ENCODE results near the gene ARHGAP11A.

The ARHGAP11A gene

DNA sequence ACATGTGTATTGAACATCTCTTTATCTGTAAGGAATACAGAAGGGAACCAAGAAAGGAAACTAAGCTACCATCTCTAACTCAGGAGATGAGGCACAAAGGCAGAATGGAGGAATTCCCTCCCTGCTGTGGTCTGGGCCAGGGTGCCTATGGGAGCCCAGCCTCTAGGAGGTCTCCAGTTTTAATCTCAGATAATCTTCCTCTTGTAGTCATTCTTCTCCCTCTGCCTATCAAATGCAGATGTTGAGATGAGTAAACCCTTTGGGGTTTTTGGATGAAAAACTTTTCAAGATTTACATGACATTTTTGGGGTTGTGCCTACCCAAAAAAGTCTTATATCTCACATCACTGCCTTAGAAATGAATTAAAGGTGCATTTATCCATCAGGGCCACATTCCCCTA lies 49.5 kb downstream of the ARHGAP11A start:
- DNase-seq (ENCODE audit: low spot score) = no peak
- TF ChIP-seq, protein P1, sequence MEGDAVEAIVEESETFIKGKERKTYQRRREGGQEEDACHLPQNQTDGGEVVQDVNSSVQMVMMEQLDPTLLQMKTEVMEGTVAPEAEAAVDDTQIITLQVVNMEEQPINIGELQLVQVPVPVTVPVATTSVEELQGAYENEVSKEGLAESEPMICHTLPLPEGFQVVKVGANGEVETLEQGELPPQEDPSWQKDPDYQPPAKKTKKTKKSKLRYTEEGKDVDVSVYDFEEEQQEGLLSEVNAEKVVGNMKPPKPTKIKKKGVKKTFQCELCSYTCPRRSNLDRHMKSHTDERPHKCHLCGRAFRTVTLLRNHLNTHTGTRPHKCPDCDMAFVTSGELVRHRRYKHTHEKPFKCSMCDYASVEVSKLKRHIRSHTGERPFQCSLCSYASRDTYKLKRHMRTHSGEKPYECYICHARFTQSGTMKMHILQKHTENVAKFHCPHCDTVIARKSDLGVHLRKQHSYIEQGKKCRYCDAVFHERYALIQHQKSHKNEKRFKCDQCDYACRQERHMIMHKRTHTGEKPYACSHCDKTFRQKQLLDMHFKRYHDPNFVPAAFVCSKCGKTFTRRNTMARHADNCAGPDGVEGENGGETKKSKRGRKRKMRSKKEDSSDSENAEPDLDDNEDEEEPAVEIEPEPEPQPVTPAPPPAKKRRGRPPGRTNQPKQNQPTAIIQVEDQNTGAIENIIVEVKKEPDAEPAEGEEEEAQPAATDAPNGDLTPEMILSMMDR (IDR thresholded peaks at IDR 0.05; ENCODE audit: extremely low read depth, missing control alignments) = no peak

DNA sequence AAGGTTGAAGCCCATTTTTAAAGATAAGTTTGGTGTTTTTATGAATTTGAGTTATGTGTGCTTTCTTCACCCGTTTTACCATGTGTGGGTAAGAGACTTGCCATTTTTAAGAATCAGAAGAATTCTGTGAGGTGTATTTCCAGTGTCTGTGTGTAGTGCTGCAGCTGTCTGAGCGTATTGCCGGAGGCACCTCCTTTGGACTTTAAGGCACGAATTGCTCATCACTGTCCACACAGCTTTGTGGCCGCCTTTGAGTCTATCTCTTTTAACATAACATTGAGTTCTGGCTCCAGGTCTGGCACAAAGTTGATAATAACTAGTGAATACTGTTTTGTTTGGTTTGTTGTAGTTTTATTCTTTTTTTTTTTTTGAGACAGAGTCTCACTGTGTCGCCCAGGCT lies 52.0 kb downstream of the ARHGAP11A start:
- DNase-seq (ENCODE audit: low spot score) = no peak
- TF ChIP-seq, protein P1 (IDR thresholded peaks at IDR 0.05; ENCODE audit: extremely low read depth, missing control alignments) = no peak

DNA sequence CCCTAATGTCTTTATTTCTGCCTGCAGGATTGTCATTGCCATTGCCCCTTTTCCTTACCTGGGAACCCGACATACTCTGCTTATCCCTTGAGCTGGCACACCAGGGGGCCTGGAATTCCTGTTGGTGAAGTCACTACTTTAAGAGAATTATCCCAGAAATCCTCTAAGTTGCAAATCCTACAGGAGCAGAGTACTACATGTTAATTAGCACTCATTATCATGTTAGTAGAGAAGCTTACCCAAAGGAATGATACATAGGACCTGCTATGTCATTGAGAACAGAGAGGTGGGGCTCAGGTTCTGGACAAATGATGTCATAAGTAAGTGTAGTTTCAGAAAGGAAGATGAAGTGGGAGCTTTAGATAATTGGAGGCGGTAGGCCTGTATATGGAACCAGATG lies 53.6 kb downstream of the ARHGAP11A start:
- TF ChIP-seq, protein P1 (IDR thresholded peaks at IDR 0.05; ENCODE audit: extremely low read depth, missing control alignments) = no peak
- no peak for DNase-seq (ENCODE audit: low spot score)

DNA sequence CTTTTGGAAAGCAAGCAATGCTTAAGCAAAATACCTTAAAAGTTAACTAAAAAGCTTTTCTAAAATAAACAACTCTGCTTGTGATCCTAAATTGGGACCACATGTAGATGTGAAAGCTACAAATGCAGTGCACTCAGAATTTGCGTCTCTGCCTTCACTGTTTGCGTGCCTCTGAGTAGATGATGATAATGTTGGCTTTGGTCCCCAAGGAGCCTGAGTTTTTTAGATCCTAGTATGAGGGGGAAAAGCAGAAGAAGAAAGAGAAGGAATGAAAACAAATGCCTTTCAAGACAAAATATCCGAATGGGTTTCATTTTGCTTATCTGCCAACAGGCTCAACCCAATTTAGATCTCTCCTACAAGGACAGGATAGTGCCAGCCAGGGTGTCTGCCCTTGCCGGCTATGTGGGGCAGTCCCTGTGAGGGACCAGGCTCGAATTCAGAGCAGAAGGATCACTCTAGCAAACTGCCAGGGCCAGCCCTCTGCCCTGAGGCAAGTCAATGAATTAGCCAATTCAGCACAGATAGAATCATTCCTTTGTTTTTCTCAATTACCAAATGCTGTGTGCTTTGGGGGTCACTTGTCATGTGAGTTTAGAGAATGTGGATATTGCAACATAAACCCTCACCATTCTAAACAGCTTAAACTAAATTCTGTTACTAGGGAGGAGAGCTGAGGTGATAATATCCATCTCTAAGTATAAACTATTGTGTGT lies 54.8 kb downstream of the ARHGAP11A start:
- TF ChIP-seq, protein P1 (IDR thresholded peaks at IDR 0.05; ENCODE audit: extremely low read depth, missing control alignments) = no peak
- DNase-seq (ENCODE audit: low spot score) = no peak

DNA sequence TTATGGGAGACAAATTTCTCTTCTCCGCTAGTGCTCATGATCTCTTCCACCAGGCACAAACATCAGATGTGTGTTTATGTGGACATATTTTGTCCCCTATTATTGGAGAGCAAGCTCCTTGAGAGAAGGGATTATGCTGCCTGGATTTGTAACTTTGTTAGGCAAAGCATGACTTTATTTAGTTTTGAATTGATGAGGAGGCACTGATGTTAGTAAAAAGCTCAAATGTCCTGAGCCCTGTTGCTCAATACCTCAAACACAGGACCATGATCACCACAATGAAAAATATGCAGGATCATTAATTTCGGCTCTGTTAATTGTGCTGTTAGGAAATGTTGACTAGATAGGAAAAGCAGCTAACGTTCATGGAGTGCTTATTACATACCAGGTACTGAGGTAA lies 55.3 kb downstream of the ARHGAP11A start:
- DNase-seq (ENCODE audit: low spot score) = no peak
- TF ChIP-seq, protein P1 (IDR thresholded peaks at IDR 0.05; ENCODE audit: extremely low read depth, missing control alignments) = no peak

DNA sequence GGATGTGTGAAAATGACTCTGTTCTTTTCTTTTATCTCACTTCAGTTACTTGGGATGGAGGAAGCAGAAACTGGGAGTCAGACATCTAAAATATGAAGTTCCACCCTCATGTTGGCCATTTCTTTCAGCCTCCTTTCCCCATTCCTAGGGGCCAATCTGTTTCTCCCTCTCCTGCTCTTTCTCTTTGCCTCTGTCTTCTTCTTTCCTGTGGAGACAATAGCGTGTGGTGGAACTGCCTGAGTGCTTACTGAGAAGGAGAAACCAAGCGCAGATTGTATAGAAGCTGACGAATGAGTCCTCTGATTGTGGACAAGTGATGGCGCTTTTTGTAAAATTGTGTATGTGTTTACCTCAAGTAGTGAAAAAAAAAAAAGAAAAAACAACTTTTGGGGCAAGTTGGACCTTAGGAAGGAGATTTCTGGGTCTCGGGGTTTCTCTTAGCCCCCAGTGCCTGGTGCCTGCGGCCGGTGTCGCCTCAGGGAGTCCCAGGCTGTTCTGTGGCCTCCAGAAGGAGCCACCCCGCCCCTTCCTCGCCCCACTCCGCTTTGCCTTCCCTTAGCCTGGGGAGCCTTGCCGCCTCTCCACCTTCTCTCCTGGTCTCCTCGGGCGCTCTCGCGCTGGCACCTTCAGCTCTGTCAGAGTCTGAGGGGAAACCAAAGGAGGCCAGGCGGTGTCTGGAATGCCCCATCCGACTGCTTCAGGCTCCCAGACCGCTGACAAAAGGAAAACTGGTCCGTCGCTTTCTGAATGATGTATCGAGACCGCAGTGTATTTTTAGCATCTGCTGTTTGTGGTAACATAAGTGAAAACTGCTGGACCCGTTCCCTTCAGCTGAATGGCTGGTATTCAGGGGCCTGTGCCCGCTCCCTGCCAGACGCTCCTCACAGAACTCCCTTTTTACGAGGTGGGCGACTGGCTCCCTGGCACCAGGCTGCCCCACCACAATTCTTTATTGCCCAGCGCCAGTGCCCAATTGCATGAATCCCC lies 56.3 kb downstream of the ARHGAP11A start:
- TF ChIP-seq, protein P1 (IDR thresholded peaks at IDR 0.05; ENCODE audit: extremely low read depth, missing control alignments) = no peak
- no peak for DNase-seq (ENCODE audit: low spot score)

DNA sequence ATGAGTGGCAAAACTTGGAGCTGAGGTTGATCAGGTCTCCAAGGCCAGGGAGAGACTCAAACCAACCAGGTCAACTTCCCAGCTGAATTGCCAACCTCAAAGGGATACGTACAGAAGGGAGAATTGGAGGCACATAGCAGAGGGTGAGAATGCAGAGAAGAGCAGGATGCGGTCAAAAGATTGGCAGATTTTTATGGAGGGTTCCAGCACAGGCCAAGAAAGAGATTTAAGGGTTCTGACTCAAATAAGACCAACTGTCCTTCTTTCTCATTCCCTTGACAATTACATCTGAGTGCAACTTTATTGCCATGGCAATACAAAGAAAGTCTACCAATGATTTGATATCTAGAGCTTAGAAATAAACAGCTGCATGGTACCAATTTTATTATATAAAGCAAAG lies 59.4 kb downstream of the ARHGAP11A start:
- TF ChIP-seq, protein P1 (IDR thresholded peaks at IDR 0.05; ENCODE audit: extremely low read depth, missing control alignments) = no peak
- no peak for DNase-seq (ENCODE audit: low spot score)

Data from GM20000 (cell line).